Stimulated activated CD4-positive, alpha-beta T cell treated with anti-CD3 and anti-CD28 coated beads, Interleukin-4, amount 100 ng/mL, for 48 hours (primary cell): ENCODE measurements around the gene NTF4.
"Not testable (repeated sequence)": the region's sequence is repeated elsewhere in the genome, so short reads cannot be mapped to it uniquely, and the experiment has no call there.

ENCODE experiments used
- DNase-seq, 2 donors: peaks; one replicate each; pipeline ENCODE4 v3.0.0-alpha.2; 2020; ENCODE audit warnings: low read depth in 2 of 2

Gene NTF4

GRCh38 chr19:49056902-49057596 is 7.6 kb downstream of the NTF4 start:
- not testable (repeated sequence) for DNase-seq

DNA sequence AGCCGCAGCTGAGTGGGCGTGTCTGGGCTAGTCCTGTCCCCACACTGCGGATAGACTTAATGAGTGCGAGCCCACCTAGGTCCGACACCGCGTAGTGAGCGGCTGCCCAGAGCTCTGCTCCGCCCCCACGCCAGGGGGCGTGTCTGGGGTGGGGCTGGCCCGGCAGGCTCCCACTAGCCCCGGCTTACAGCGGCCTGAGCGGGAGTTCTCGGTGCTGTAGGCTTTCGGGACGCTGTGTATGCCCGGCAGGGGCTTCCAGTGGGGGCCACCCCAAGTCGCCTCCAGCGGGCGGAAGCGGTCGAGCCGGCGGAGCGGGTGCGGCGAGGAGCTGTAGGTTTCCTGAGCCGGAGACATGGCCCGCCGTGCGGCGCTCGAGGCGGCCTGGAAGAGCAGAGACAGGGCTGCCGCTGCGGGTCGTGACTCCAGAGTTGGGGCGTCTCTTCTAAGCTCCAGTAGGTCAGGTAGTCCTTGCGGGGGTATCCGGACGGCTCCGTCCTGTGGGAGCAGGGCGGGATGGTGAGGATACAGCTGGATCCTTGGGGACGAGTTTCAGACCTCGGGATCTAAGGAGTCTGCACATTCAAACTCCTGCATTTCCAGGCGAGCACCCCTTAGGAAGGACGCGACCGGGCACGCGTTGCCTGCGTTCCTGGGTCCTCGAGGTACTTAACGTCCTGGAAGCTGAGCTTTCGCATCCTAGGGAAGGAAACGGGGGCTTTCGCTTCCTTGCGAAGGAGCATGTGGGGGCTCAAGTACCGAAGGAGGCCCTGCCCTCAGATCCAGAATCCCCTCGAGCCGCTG is 8.3 kb downstream of the NTF4 start:
- DNase-seq: peak; percentile 24 to 26

DNA sequence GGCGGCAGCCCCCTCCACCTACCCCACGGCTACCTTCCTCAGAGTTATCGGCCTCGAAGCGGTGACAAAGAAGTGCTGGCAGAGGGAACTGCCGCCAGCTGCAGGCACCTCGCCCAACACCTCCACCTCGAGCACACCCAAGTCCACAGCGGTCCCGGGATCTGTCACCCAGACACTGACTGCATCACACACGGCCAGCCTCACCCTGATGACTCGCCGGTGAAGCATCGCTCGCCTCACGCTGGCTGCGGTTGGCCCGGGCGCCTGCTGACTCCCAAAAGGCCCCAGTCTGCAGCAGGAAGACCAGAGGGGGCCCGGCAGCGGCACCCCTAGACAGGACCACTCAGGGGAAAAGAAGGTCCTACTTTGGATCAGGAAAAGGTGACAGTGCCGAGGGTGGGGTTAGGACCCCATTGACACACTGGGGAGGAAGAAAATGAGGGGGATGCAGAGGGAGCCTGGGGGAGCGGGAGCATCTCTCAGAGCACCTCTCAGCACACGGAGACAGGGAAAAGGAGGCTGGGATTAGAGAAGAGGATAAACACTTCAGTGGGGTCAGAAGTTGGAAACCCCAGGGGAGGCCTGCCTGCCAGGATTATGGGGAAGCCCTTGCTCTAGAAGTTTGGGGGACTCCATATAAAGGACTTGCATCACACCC is 14.1 kb downstream of the NTF4 start:
- not testable (repeated sequence) for DNase-seq

GRCh38 chr19:49049834-49050233 is 14.8 kb downstream of the NTF4 start:
- DNase-seq: not testable (repeated sequence)

- DNase-seq: not testable (repeated sequence)
Measured at GRCh38 chr19:49049011-49049410, 15.6 kb downstream of the NTF4 start, which contains the start of gene CGB8. Gene CGB8, minus strand, starts transcription at chr19:49049111. Its CDS starts 372 bp downstream, at chr19:49048739.

GRCh38 chr19:49043548-49043947 is 21.1 kb downstream of the NTF4 start, which contains the start of gene CGB5:
Gene CGB5, plus strand, starts transcription at chr19:49043848. Its CDS starts 362 bp downstream, at chr19:49044210.
- DNase-seq: not testable (repeated sequence)

DNA sequence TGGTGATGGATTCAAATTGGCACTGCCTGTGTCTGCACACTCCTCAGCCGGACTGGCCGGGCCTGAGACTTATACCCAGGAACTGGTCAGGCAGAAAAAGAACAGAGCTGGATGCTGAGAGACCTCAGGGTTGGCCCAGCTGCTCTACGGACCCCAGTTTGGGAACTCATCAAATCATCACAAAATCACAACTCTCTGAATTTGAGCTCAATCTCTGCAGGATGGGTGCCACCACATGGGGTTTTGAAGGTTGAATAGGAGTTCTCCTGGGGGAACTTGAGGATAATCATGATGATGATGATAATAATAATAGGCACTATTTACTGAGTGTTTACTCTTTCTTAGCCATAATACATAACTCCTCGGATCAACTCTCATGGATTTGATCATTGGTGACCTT is 22.0 kb downstream of the NTF4 start:
- not testable (repeated sequence) for DNase-seq

DNA sequence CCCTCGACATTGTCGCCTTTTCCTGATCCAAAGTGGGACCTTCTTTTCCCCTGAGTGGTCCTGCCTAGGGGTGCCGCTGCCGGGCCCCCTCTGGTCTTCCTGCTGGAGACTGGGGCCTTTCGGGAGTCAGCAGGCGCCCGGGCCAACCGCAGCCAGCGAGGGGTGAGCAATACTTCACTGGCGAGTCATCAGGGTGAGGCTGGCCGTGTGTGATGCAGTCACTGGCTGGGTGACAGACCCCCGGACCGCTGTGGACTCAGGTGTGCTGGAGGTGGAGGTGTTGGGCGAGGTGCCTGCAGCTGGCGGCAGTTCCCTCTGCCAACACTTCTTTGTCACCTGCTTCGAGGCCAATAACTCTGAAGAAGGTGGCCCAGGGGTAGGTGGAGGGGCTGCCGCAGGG is 22.4 kb downstream of the NTF4 start:
- no peak for DNase-seq

- not testable (repeated sequence) for DNase-seq
Measured at GRCh38 chr19:49039736-49040135, 24.9 kb downstream of the NTF4 start.

DNA sequence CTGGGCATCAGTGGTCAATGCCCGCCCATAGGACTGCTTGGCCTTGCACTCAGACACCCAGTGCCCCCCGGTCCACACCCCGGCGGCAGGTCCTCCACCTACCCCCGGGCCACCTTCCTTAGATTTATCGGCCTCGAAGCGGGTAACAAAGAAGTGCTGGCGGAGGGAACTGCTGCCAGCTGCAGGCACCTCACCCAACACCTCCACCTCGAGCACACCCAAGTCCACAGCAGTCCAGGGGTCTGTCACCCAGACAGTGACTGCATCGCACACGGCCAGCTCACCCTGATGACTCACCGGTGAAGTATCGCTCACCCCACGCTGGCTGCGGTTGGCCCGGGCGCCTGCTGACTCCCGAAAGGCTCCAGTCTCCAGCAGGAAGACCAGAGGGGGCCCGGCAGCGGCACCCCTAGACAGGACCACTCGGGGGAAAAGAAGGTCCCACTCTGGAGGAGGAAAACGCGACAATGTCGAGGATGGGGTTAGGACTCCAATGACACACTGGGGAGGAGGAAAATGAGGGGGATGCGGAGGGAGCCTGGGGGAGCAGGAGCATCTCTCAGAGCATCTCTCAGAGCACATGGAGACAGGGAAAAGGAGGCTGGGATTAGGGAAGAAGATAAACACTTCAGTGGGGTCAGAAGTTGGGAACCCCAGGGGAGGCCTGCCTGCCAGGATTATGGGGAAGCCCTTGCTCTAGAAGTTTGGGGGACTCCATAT is 25.9 kb downstream of the NTF4 start:
- DNase-seq: not testable (repeated sequence)

DNA sequence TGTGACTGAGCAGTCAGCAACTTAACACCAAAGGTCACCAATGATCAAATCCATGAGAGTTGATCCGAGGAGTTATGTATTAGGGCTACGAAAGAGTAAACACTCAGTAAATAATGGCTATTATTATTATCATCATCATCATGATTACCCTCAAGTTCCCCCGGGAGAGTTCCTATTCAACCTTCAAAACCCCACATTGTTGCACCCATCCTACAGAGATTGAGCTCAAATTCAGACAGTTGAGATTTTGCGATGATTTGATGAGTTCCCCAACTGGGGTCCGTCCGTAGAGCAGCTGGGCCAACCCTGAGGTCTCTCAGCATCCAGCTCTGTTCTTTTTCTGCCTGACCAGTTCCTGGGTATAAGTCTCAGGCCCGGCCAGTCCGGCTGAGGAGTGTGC is 26.5 kb downstream of the NTF4 start:
- not testable (repeated sequence) for DNase-seq

DNA sequence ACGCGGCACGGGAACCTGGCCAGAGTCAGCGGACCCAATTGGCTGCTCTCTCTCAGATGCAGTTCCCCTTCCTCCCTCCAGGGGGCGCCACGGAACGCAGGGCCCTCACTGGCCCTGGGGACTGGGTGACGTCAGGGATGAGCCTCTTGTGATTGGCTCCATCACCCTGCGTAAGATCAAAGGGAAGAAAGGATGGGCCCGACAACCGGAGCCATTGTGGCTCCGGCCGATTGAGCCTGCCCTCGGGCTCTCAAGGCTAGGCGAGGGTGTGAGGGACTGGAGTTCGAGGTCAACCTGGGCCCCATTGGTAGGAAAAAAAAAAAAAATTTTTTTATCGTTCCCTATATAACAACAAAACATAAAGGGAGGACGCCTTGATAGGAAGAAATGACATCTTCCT is 27.8 kb downstream of the NTF4 start, which contains the start of gene CGB1:
Gene CGB1 (minus strand): TSS at position 81 of the 400 bp plus-strand sequence. CDS start 184 bp downstream, outside the sequence.
- DNase-seq: peak; percentile 48 to 62

DNA sequence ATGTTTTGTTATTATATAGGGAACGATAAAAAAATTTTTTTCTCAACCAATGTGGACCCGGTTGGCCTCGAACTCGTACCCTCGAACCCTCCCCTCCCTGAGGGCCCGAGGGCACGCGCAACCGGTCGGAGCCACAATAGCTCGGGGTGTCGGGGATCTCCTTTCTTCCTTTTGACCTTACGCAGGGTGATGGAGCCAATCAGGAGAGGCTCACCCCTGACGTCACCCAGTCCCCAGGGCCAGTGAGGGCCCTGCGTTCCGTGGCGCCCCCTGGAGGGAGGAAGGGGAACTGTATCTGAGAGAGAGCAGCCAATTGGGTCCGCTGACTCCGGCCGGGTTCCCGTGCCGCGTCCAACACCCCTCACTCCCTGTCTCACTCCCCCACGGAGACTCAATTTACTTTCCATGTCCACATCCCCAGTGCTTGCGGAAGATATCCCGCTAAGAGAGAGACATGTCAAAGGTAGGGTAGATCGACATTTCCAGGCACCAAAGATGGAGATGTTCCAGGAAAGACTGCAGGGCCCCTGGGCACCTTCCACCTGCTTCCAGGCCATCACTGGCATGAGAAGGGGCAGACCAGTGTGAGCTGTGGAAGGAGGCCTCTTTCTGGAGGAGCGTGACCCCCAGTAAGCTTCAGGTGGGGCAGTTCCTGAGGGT is 32.8 kb downstream of the NTF4 start, which contains the start of gene CGB2:
Gene CGB2 (plus strand): TSS at position 249 of the 660 bp plus-strand sequence. CDS start 206 bp downstream, at position 455.
- DNase-seq: peak; percentile 65 to 79

DNA sequence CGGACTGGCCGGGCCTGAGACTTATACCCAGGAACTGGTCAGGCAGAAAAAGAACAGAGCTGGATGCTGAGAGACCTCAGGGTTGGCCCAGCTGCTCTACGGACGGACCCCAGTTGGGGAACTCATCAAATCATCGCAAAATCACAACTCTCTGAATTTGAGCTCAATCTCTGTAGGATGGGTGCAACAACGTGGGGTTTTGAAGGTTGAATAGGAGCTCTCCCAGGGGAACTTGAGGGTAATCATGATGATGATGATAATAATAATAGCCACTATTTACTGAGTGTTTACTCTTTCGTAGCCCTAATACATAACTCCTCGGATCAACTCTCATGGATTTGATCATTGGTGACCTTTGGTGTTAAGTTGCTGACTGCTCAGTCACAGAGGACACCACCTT is 34.3 kb downstream of the NTF4 start:
- DNase-seq: not testable (repeated sequence)

DNA sequence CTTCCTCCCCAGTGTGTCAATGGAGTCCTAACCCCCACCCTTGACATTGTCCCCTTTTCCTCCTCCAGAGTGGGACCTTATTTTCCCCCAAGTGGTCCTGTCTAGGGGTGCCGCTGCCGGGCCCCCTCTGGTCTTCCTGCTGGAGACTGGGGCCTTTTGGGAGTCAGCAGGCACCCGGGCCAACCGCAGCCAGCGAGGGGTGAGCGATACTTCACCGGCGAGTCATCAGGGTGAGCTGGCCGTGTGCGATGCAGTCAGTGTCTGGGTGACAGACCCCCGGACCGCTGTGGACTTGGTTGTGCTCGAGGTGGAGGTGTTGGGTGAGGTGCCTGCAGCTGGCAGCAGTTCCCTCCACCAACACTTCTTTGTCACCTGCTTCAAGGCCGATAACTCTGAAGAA is 34.9 kb downstream of the NTF4 start:
- DNase-seq: not testable (repeated sequence)

DNA sequence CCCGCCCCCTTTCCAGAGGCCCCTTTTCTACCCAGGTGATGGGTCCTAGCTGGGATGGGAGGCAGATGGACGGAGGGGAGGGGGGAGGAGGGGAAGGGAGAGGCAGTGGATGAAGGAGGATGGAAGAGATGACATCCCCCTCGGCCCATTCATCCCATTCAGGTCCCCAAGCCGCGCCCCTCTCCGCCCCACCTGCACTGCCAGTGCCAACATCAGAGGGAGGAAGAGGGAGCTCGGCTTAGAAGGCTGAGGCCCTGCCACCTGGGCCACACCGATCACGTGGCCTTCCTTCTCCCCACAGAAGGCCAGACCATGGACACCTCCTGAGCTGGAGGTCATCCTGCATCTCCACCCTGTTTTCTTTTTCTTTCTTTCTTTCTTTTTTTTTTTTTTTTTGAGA is 35.9 kb downstream of the NTF4 start:
- DNase-seq: not testable (repeated sequence)

GRCh38 chr19:49025599-49025998 is 39.0 kb downstream of the NTF4 start:
- DNase-seq: not testable (repeated sequence)

DNA sequence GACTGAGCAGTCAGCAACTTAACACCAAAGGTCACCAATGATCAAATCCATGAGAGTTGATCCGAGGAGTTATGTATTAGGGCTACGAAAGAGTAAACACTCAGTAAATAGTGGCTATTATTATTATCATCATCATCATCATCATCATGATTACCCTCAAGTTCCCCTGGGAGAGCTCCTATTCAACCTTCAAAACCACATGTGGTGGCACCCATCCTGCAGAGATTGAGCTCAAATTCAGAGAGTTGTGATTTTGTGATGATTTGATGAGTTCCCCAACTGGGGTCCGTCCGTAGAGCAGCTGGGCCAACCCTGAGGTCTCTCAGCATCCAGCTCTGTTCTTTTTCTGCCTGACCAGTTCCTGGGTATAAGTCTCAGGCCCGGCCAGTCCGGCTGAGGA is 39.5 kb downstream of the NTF4 start:
- DNase-seq: not testable (repeated sequence)

GRCh38 chr19:49024233-49024632 is 40.4 kb downstream of the NTF4 start, which contains the start of gene CGB3:
Gene CGB3, minus strand, starts transcription at chr19:49024333. Its CDS starts 362 bp downstream, at chr19:49023971.
- not testable (repeated sequence) for DNase-seq

- DNase-seq: no peak
Measured at GRCh38 chr19:49022116-49022515, 42.5 kb downstream of the NTF4 start.
